GM04503 (cell line): ENCODE data around the gene RBPMS2.
"Not testable (repeated sequence)": the region's sequence is repeated elsewhere in the genome, so short reads cannot be mapped to it uniquely, and the experiment has no call there.

Source experiments
- DNase-seq: peaks from one replicate; pipeline ENCODE4 v3.0.0-alpha.2; 2012; ENCODE audit warnings: low read depth

The RBPMS2 gene

DNA sequence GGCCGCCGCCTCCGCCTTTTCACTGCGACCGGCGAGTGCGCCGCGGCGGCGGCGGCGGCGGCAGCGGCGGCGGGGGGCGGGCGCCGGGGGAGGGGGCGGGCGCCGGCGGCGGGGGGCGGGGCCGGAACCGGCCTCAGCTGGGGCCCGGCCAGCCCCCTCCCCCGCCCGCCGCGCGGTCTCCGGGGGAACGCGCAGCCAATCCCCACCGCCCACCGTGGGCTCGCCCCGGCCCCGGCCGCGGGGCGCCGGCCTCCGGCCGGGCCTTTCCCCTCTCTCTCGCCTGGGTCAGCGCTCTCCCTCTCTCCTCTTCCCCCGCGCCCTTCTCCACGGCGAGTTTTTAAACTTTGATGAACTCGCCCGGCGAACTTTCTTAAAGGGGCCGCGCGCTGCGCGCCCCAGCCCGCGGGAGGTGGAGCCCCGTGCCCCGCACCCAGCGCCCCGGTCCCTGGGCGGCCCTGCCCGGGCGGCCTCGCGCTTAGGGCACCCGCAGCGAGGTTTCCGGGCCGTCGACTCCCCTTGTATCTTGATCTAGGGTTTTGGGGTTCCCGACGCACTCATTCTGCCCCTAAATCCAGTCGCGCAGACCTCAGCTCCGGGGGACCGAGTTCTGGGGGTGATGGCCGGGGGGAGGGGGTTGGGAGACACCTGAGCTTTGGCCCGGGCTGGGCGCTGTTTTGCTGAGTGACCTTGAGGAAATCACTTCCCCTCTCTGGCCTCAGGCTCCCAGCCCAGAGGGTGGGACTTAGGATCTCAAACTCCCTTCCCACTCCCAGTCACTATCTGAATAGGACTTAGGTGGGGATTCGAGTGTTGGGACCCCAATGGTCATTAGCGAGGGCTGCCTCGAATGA lies at the start of gene RBPMS2:
Gene RBPMS2 (minus strand): TSS at position 39 of the 851 bp plus-strand sequence. CDS start 270 bp downstream, outside the sequence.
- DNase-seq = no peak

DNA sequence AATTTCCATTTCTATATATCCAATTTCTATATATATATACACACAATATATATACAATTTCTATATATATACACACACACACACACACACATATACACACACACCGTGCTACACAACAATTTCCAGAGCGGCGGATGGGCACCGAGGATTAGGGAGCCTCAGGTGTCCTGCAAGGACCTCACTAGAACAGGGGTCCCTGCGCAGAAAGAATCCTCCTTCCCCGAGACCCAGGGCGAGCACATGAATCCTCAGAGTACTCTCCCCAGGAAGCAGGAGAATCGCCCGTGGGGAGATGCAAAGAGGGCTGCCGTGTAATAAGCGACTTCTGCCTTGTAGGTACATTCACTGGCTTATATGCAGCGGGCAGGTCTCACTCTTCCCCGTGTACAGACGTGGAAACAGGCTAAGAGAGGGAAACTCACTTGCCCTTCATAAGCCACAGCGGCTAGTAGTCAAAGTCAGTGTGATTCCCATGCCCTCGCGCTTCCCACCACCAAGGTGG lies 49.6 kb upstream of the RBPMS2 start:
- no peak for DNase-seq

DNA sequence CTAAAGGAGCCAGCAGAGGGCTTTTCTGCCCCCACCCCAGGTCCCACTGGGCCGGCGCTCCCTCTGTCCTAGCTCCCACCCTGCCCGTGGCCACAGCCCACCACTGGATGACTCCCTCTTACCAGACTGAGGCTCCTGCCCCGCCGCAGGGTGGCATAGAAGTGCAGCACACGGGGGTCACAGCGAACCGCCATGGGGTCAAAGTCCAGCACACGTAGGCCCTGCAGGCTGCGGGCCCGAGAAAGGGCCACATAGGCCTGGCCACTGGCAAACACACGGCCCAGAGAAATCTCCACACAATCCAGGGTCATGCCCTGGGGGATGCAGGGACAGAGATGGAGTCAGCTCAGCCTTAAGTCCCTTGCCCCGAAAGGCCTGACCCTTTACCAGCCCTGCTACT lies 41.1 kb upstream of the RBPMS2 start:
- no peak for DNase-seq

DNA sequence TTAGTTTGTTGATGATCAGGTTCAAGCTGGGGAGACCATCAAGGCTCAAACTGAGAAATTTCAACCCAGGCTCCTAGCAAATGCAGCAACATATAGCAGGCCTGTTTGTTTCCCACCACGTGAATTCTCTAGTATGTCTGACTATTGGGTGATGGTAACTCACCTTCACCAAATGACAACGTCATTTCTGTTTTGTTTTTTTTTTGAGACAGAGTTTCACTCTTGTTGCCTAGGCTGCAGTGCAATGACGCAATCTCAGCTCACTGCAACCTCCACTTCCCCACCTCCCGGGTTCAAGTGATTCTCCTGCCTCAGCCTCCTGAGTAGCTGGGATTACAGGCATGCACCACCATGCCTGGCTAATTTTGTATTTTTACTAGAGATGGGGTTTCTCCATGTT lies 39.6 kb upstream of the RBPMS2 start:
- not testable (repeated sequence) for DNase-seq

DNA sequence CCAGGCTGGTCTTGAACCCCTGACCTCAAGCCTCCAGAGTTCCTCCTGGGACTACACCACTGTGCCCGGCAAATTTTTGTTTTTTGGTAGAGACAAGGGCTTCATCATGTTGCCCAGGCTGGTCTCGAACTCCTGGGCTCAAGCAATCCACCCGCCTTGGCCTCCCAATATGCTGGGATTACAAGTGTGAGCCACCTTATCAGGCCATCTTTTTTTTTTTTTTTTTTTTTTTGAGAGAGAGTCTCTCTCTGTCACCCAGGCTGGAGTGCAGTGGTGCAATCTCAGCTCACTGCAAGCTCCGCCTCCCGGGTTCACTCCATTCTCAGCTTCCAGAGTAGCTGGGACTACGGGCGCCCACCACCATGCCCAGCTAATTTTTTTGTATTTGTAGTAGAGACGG lies 38.9 kb upstream of the RBPMS2 start:
- DNase-seq = not testable (repeated sequence)

DNA sequence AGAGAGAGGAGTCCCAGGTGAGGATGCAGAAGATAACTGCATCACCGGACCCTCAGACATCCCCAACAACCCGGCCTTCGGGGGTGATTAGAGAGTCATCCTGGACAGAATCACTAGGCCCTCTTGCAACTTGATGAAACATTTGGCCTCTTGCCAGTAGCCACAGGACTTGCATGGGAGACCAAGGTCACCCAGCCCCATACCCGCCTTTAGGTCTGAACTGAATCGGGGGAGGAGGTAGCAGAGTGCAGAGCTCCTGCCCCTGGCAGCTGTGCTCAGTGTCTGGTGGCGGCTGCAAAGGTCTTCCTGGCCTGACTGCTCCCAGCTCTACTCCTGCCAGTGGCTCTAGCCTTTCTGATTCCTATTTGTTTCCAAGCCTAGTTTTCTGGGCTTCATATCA lies 37.7 kb upstream of the RBPMS2 start:
- no peak for DNase-seq

DNA sequence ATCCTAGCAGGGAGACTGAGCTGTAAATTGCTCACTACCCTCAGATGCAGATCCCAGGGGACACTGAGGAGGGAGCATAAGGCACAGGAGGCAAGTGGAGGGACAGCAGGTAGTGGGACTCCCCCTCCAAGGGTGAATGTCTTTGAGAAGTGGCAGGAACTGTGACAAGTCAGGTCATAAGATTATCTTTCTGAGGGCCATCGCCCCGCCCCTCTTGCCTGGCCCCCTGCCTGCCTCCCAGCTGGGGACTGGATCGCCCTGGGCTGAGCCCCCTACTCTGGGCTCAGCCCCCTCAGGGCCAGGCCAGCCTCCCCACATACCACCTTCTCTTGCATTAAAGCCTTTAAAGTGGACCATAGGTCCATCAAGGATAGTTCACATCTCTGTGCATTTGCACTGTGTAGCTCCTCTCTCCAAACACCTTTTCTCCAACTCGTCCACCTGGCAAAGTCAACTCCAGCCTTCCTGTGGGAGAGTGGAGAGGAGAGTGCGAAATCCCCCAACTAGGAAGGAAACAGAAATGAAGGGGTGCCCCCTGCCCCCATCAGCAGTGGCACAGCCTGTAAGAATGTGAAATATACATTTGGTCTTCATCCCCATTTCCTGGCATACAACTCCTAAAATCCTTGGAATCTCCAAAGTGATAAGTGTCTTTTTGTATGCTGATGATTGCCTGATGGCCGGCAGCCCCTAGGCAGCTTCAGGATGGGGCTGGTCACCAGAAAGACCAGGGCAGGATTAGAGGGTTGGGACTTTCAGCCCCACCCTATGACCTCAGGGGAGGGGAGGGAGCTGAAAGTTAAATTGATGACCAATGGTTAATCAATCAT lies 35.3 kb upstream of the RBPMS2 start:
- no peak for DNase-seq

DNA sequence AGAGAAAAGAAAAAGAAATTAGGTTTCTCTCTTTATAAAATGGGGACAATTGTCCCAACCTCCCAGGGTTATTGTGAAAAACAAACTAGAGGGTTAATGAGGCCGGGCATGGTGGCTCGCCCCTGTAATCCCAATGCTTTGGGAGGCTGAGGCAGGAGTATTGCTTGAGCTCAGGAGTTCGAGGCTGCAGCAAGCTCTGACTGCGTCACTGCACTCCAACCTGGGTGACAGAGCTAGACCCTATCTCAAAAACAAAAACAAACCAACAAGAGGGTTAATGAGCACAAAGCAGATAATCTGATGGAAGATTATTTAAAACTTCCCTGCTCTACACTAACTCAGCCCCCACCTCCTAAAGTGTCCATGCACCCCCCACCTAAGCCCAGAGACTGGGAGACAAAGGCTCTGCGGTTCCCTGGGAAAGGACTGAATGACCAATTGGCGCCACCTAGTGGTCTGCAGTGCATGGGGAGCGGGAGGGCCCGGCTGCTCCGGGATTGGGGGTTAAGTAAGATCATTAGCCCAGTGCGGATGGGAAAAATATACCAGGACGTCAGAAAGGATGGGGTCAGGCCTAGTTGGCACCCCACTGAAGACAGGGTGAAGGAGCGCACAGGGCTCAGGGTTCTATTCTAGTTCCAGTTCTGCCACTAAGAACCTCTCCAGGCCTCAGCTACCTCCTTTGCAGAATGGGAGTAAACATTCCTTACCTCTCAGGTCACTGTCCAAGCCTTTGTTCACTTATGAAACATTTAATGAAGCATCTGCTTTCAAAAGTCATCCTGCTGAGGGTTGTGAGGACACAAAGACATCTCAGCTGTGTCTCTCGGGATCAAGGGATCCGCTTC lies 34.5 kb upstream of the RBPMS2 start:
- peak; percentile 25 for DNase-seq

DNA sequence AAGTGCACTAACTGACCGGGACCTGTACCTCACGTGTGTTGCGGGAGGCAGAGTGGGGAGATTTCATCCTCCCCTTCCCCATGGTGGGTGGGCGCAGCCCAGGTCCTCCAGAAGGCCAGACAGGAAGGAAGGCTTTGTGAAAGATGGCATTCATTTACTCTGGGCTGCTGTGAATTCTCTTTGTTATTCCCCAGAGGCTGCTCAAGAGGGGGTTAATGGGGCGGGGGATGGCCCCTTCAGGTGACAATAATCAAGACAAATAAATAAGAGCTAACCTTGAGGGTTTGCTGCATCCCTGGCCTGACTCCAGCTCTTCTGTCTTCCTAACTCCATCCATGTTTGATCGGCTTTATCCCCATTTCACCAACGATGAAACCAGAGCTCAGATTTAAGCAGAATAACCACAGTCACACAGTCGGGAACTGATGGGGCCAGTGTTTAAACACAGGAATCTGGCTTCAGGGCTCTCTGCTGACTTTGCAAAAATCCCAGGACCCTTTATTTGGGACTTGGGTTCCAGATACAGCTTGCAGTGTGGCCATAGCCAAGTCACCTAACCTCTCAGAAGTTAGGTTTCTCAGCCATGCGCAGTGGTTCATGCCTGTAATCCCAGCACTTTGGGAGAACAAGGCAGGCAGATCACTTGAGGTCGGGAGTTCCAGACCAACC lies 33.5 kb upstream of the RBPMS2 start:
- no peak for DNase-seq

DNA sequence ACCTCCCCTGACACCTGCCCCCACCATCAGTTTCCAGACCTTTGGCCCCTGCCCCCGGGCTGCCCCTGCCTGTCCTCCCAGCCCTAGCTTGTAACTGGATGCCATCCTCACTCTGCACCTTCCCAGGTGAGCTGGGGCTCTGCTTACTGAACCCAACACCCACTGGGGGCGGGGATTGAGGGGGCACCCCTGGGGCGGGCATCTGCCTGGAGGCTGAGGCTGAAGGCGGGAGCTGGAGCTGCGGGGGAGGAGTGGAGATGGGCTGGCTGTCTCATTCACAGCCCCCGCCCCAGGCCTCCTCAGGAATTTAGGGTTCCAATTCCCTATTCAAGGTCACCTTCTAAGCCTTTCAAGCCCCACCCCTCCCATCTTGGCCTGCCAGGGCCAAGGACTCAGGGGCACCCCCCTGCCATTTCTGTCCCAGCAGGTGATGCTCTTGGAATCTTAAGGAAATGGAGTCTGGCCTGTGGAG lies 32.4 kb upstream of the RBPMS2 start:
- DNase-seq = no peak

DNA sequence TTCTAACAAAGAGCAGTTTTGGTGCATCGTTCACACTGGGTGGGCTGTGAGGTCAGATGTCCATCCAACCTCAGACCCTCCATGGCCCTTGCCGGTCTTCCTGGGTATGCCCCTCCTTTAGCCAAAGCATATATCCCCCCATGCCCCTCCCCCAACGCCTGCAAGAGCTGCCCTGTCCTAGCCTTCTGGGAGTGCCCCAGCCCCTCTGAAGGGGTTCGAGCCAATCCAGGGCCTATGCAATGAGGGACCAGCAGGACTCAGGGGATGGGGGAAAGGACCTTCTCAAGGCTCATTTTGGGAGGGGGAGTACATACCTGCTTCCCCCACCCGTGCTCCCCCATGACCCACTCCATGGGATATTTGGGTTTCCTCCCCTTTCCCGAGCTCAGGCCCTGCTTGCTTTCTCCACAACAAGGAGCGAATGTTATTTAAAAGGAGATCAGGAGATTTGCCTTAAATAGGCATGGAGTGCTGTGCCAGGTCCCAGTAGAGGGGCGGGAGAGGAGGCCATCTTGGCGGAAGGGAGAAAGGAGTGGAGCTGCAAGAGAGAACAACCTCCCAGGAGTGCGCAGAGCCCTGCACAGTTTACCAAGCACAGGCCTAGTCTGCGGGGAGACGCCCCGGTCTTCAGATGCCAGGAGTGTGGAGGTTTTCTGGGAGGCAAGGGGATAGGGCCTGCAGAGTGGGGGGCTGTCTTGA lies 31.8 kb upstream of the RBPMS2 start:
- no peak for DNase-seq

DNA sequence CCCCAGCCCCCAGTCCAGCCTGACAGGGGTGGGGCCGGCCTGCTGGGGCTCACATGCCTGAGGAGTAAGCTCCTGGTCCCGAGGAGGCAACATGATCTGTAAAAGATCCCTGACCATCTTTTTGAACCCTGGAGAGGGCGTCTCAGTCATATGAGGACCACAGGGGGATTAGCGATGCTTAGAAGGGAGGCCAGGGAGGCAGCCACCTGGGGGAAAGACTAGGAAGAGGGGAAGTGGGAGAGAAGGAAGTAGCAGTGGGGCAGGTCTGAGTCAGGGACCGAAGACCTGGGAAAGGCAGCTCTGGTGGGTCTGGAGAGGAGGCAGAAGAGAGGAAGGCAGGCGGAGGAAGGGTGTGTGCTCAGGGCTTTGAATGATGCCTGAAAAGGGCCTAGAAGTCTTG lies 31.1 kb upstream of the RBPMS2 start:
- DNase-seq = no peak

DNA sequence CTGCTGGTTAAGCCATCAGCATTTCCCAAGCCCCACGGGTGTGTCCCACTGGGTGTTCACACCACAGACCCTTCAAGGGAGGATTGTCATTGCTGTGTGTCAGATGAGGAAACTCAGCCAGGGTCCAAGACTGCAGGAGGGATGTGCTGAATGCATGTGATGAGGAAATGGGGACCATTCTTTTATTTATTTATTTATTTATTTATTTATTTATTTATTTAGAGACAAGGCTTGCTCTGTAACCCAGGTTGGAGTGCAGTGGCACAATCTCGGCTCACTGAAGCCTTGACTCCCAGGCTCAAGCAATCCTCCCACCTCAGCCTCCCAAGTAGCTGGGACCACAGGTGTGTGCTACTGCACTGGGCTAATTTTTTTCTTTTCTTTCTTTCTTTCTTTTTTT lies 29.2 kb upstream of the RBPMS2 start:
- no peak for DNase-seq

DNA sequence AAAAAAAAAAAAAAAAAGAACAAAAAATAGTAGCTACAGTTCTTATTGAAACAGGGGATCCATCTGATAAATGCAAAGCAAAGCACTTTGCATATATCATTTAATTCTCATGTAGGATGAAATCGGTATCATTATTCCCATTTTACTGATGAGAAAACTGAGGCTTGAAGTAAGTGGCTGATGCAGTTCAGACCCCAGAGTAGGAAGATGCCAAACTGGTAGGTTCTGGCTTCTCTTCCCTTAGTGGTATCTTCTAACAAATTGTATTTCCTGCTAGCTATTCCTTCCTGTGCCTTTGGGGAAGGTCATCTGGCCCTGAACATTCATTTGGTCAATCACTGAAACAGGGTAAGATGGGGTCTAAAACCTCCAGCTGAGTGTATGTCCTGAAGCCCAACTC lies 28.1 kb upstream of the RBPMS2 start:
- no peak for DNase-seq

DNA sequence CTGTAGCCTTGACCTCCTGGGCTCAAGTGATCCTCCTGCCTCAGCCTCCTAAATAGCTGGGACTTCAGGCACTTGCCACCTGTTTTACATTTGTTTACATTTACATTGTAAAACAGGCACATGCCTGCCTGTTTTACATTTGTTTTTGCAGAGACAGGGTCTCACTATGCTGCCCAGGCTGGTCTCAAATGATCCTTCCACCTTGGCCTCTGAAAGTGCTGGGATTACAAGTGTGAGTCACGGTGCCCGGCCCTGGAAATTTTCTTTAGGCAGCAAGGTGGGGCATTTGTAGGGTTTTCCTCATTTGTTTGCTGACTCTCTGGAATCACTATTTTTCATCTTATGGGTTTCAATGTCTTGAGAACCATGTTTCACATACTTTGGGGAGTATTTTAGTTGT lies 25.1 kb upstream of the RBPMS2 start:
- DNase-seq = no peak

DNA sequence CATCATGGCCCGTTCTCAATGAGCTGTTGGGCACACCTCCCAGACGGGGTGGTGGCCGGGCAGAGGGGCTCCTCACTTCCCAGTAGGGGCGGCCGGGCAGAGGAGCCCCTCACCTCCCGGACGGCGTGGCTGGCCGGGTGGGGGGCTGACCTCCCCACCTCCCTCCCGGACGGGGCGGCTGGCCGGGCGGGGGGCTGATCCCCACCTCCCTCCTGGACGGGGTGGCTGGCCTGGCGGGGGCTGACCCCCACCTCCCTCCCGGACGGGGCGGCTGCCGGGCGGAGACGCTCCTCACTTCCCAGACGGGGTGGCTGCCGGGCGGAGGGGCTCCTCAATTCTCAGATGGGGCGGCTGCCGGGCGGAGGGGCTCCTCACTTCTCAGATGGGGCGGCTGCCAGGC lies 23.5 kb upstream of the RBPMS2 start:
- DNase-seq = not testable (repeated sequence)

DNA sequence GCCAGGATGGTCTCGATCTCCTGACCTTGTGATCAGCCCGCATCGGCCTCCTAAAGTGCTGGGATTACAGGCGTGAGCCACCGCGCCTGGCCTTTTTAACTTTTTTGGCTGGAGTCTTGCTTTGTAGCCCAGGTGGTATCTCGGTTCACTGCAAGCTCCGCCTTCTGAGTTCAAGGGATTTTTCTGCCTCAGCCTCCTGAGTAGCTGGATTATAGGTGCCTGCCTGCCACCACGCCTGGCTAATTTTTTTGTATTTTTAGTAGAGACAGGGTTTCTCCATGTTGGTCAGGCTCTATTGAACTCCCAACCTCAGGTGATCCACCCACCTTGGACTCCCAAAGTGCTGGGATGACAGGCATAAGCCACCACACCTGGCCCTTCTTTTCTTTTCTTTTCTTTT lies 20.5 kb upstream of the RBPMS2 start:
- not testable (repeated sequence) for DNase-seq

DNA sequence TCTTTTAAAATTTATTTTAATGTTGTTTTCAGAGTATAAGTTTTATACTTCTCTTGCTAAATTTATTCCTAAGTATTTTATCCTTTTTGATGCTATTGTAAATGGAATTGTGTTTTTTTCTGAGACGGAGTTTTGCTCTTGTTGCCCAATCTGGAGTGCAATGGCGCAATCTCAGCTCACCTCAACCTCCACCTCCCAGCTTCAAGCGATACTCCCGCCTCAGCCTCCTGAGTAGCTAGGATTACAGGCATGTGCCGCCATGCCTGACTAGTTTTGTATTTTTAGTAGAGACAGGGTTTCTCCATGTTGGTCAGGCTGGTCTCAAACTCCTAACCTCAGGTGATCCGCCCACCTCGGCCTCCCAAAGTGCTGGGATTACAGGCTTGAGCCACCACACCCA lies 19.9 kb upstream of the RBPMS2 start:
- DNase-seq = not testable (repeated sequence)

DNA sequence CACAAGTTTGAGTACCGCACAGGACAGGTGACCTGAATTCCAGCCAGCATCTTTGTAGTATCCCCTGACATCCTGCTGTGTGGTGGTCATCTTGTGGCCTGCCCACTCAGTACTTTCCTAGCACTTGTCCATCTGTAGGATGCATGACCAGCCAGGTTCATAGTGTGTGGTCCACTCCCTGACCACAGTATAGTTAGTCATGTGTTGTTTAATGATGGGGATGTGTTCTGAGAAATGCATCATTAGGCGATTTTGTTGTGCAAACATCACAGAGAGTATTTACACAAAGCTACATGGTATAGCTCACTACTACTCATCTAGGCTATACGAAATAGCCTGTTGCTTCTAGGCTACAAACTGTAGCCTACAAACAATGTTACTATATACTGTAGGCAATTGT lies 16.9 kb upstream of the RBPMS2 start:
- DNase-seq = no peak

DNA sequence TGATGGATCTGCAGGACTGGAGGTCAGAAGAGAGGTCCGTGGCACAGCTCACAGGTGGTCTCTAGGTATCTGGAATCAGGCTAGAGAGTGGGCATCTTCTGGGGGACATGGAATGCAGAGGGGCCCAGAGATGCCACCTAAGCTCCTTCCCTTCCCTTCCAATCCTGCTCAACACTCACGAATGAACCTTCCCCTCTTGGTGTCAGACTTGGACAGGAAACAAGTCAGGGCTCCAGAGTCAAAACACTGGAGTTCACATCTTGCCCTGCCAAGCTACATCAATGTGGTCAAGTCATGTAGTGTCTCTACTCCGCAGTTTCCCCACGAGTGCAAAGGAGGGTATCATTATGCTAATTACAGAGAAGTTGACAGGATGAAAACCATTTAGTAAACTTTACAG lies 16.0 kb upstream of the RBPMS2 start:
- no peak for DNase-seq

DNA sequence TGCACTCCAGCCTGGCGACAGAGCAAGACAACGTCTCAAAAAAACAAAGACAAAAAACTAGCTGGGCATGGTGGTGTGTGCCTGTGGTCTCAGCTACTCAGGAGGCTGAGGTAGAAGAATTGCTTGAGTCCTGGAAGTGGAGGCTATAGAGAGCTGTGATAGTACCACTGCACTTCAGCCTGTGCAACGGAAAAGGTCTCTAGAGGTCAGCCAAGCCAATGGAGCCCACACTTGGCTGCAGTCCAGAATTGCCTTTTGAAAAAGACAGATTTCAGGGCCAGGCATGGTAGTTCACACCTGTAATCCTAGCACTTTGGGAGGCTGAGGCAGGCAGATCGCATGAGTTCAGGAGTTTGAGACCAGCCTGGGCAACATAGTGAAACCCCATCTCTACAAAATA lies 8.4 kb upstream of the RBPMS2 start:
- DNase-seq = no peak
